ENCODE results near the gene U2AF2. TPM values are rescaled to one million over a fixed set of nuclear protein-coding genes. Genes with fewer than 3 reads are reported as not detected.

U2AF2 gene
- total and polyA plus RNA-seq, 4 donors = 109 to 181 (median 132) TPM

- H3K4me1 ChIP-seq (ENCODE audit: control insufficient read depth in 5 of 5, insufficient read depth in 5 of 5, low read length in 5 of 5) = no peaks in the 10 kb centered on the region
- no peaks in the 10 kb centered on the region for H3K9me3 ChIP-seq (ENCODE audit: control insufficient read depth in 4 of 4, insufficient read depth in 3 of 4, low read length in 3 of 4)
- H3K27me3 ChIP-seq (ENCODE audit: control insufficient read depth in 3 of 3, insufficient read depth in 3 of 3, low read length in 2 of 3) = no peaks in the 10 kb centered on the region
- H3K9ac ChIP-seq (ENCODE audit: insufficient read depth in 1 of 2, low read length in 2 of 2) = no peak overlapping the region
- WGBS, 2 donors = 96% methylated on average over 17 of the region's 17 CpGs
- no peak for TF ChIP-seq CTCF (IDR thresholded peaks at IDR 0.05; ENCODE audit: control extremely low read depth, extremely low read depth)
- H3K36me3 ChIP-seq (ENCODE audit: control insufficient read depth in 4 of 4, insufficient read depth in 4 of 4, low read length in 4 of 4) = peaks cover 6 to 56% (median 11%) of the 10 kb centered on the region in 4 donors
- no peak overlapping the region for H3K4me3 ChIP-seq
- H3K27ac ChIP-seq (ENCODE audit: low read depth in 1 of 2, low read length in 1 of 2) = no peak overlapping the region
- ATAC-seq (ENCODE audit: insufficient read depth, low FRiP score) = no peak
- no peak for DNase-seq
Observed at GRCh38 chr19:55698256-55698655, 43.4 kb downstream of the U2AF2 start.

GRCh38 chr19:55699221-55699620 is 44.4 kb downstream of the U2AF2 start:
- Histone ChIP-seq H3K4me1 (ENCODE audit: control insufficient read depth in 5 of 5, insufficient read depth in 5 of 5, low read length in 5 of 5) (no peaks in the 10 kb centered on the region), H3K9ac (ENCODE audit: insufficient read depth in 1 of 2, low read length in 2 of 2) (no peak overlapping the region), H3K4me3 (no peak overlapping the region), H3K36me3 (ENCODE audit: control insufficient read depth in 4 of 4, insufficient read depth in 4 of 4, low read length in 4 of 4) (peaks cover 3 to 49% (median 11%) of the 10 kb centered on the region in 4 donors), H3K9me3 (ENCODE audit: control insufficient read depth in 4 of 4, insufficient read depth in 3 of 4, low read length in 3 of 4) (no peaks in the 10 kb centered on the region), H3K27ac (ENCODE audit: low read depth in 1 of 2, low read length in 1 of 2) (no peak overlapping the region), H3K27me3 (ENCODE audit: control insufficient read depth in 3 of 3, insufficient read depth in 3 of 3, low read length in 2 of 3) (no peaks in the 10 kb centered on the region)
- DNase-seq = no peak
- WGBS, 2 donors = 88 to 93% methylated on average over 11 of the region's 11 CpGs
- ATAC-seq (ENCODE audit: insufficient read depth, low FRiP score) = no peak
- TF ChIP-seq CTCF (IDR thresholded peaks at IDR 0.05; ENCODE audit: control extremely low read depth, extremely low read depth) = no peak

GRCh38 chr19:55700813-55701212 is 46.0 kb downstream of the U2AF2 start:
- DNase-seq (no peak), ATAC-seq (ENCODE audit: insufficient read depth, low FRiP score) (no peak)
- no peaks in the 10 kb centered on the region for H3K9me3 ChIP-seq (ENCODE audit: control insufficient read depth in 4 of 4, insufficient read depth in 3 of 4, low read length in 3 of 4)
- H3K27ac ChIP-seq (ENCODE audit: low read depth in 1 of 2, low read length in 1 of 2) = no peak overlapping the region
- peaks cover 3 to 37% (median 16%) of the 10 kb centered on the region in 4 donors for H3K36me3 ChIP-seq (ENCODE audit: control insufficient read depth in 4 of 4, insufficient read depth in 4 of 4, low read length in 4 of 4)
- no peaks in the 10 kb centered on the region for H3K27me3 ChIP-seq (ENCODE audit: control insufficient read depth in 3 of 3, insufficient read depth in 3 of 3, low read length in 2 of 3)
- no peak for TF ChIP-seq CTCF (IDR thresholded peaks at IDR 0.05; ENCODE audit: control extremely low read depth, extremely low read depth)
- WGBS, 2 donors = 96% methylated on average over 12 of the region's 12 CpGs
- no peak overlapping the region for H3K9ac ChIP-seq (ENCODE audit: insufficient read depth in 1 of 2, low read length in 2 of 2)
- H3K4me3 ChIP-seq = no peak overlapping the region
- no peaks in the 10 kb centered on the region for H3K4me1 ChIP-seq (ENCODE audit: control insufficient read depth in 5 of 5, insufficient read depth in 5 of 5, low read length in 5 of 5)

GRCh38 chr19:55702131-55702627 is 47.3 kb downstream of the U2AF2 start:
- no peaks in the 10 kb centered on the region for H3K4me1 ChIP-seq (ENCODE audit: control insufficient read depth in 5 of 5, insufficient read depth in 5 of 5, low read length in 5 of 5)
- H3K27me3 ChIP-seq (ENCODE audit: control insufficient read depth in 3 of 3, insufficient read depth in 3 of 3, low read length in 2 of 3) = no peaks in the 10 kb centered on the region
- no peak for ATAC-seq (ENCODE audit: insufficient read depth, low FRiP score)
- H3K27ac ChIP-seq (ENCODE audit: low read depth in 1 of 2, low read length in 1 of 2) = no peak overlapping the region
- H3K4me3 ChIP-seq = no peak overlapping the region
- WGBS, 2 donors = 78 to 84% methylated on average over 13 of the region's 13 CpGs
- no peaks in the 10 kb centered on the region for H3K9me3 ChIP-seq (ENCODE audit: control insufficient read depth in 4 of 4, insufficient read depth in 3 of 4, low read length in 3 of 4)
- DNase-seq = peak in 1 of 3 donors; percentile 15
- no peak for TF ChIP-seq CTCF (IDR thresholded peaks at IDR 0.05; ENCODE audit: control extremely low read depth, extremely low read depth)
- H3K9ac ChIP-seq (ENCODE audit: insufficient read depth in 1 of 2, low read length in 2 of 2) = no peak overlapping the region
- peaks cover 3 to 25% (median 8%) of the 10 kb centered on the region in 4 donors for H3K36me3 ChIP-seq (ENCODE audit: control insufficient read depth in 4 of 4, insufficient read depth in 4 of 4, low read length in 4 of 4)
